Heart right ventricle (tissue), 16 donors: ENCODE data around the gene DENND5A. TPM values are rescaled to one million over a fixed set of nuclear protein-coding genes. Genes with fewer than 3 reads are reported as not detected.

Source experiments
- ATAC-seq, 8 donors: fragments of 200-7000 bp; cut with Tn5 transposase; one replicate each; pipeline ENCODE4 v1.9.1; 2020; ENCODE audit warnings: mild to moderate bottlenecking in 8 of 8, moderate library complexity in 8 of 8, moderate number of reproducible peaks in 1 of 8
- DNase-seq, 2 donors: peaks; one replicate each; pipeline ENCODE4 v3.0.0-alpha.2; 2020
- H3K27ac ChIP-seq, 10 donors: fragments of 200-600 bp; sonication (generic) in 2 of 10; one replicate each; pipeline versions ENCODE4 v1.5.0 to v1.8.0; 2020 to 2022; ENCODE audit warnings: mild to moderate bottlenecking in 3 of 10
- H3K27me3 ChIP-seq, 7 donors: fragments of 200-600 bp; one replicate each; pipeline ENCODE4 v1.8.0; 2021 to 2022; ENCODE audit warnings: mild to moderate bottlenecking in 2 of 7
- H3K36me3 ChIP-seq, 9 donors: fragments of 200-600 bp; sonication (generic) in 1 of 9; one replicate each; pipeline versions ENCODE4 v1.5.0 to v1.8.0; 2020 to 2022; ENCODE audit warnings: mild to moderate bottlenecking in 2 of 9
- H3K4me1 ChIP-seq, 9 donors: fragments of 200-600 bp; sonication (generic) in 1 of 9; one replicate each; pipeline versions ENCODE4 v1.5.0 to v1.8.0; 2020 to 2022; ENCODE audit warnings: mild to moderate bottlenecking in 4 of 9
- H3K4me3 ChIP-seq, 10 donors: fragments of 200-600 bp; sonication (generic) in 2 of 10; one replicate each; pipeline versions ENCODE4 v1.5.0 to v1.8.0; 2020 to 2022; ENCODE audit warnings: mild to moderate bottlenecking in 7 of 10, moderate library complexity in 2 of 10
- H3K9me3 ChIP-seq, 11 donors: fragments of 200-600 bp in 10 of 11; sonication (generic) in 2 of 11; one replicate each; pipeline versions ENCODE4 v1.5.0 to v1.8.0; 2013 to 2022; ENCODE audit warnings: mild to moderate bottlenecking in 2 of 11, control low read depth in 1 of 11, moderate library complexity in 1 of 11
- WGBS, 2 donors: extraction: QIAGEN DNeasy Blood & Tissue Kit; methylation state at CpG; one replicate each; pipeline ENCODE4 v1.1.7; 2013; ENCODE audit warnings: inconsistent platforms in 1 of 2; 5-methylcytosine and 5-hydroxymethylcytosine counted together
- intact Hi-C, 10 donors: fragments of 100-400 bp; cut with DNase I; formaldehyde crosslinking; loops; one replicate each; pipeline versions ENCODE4 v1.11.1 to v1.14.2; 2022
- polyA plus RNA-seq, 2 donors: library from polyadenylated mRNA; stranded (reverse); fragments of 200-250 nt; gene quantifications; one replicate each; pipeline ENCODE4 v1.2.3, GENCODE V29; 2013
- total RNA-seq, 10 donors: library from RNA; stranded (reverse); fragmentation: NEBNext Ultra II Directional in 3 of 10; extraction: Animal tissue kit (Norgen Biotek cat#: 25700) in 3 of 10; gene quantifications; one replicate each; pipeline versions ENCODE4 v1.2.1 to v1.2.4, GENCODE V29; 2021 to 2023
- TF ChIP-seq, protein P1 (sequence below), 9 donors: fragments of 200-600 bp; sonication (generic) in 2 of 9; IDR thresholded peaks; one replicate each; pipeline versions ENCODE4 v1.5.0 to v1.8.0; 2021 to 2022; ENCODE audit warnings: antibody characterized with exemption in 9 of 9, mild to moderate bottlenecking in 5 of 9, moderate library complexity in 1 of 9
- donor health status: Arrhythmogenic right ventricular cardiomyopathy.
- donor health status: ischemic (EF 13 %, LVEDD 7.1; RV severe dilation, severe dysfunction).
- donor health status: healthy with polysubstance abuse.
- donor health status: DM: no; HTN: yes; CAD: no.
- donor health status: DM: no; HTN: no; CAD: no.
- donor health status: ischemic (EF 25% LVEDD 6.9; RV normal size, moderate dysfunction).
- donor health status: ischemic (EF 25% LVEDD 5.7; RV mildly dilated, moderate dysfunction).
- donor health status: healthy.
- donor health status: DM: yes; HTN: yes; CAD: no.
- donor health status: Ischemic cardiomyopathy.
- donor health status: ischemic (EF 35%, LVEDD 5.7; RV mildly dilated, moderate dysfunction).
- donor health status: nonischemic (EF 11% LVEDD 7.7; RV severe dilation, severe dysfunction).
- donor health status: DM: yes; HTN: yes; CAD: no.
- donor health status: PGD.
- donor health status: ischemic (EF 29% LVEDD 5.4; RV normal size, mild dysfunction).
- donor health status: nonischemic (EF 23%, LVEDD 6.1; RV moderate dilation, normal function).

The DENND5A gene
- total and polyA plus RNA-seq, 12 donors: 48.9 to 178 (median 114) TPM

DNA sequence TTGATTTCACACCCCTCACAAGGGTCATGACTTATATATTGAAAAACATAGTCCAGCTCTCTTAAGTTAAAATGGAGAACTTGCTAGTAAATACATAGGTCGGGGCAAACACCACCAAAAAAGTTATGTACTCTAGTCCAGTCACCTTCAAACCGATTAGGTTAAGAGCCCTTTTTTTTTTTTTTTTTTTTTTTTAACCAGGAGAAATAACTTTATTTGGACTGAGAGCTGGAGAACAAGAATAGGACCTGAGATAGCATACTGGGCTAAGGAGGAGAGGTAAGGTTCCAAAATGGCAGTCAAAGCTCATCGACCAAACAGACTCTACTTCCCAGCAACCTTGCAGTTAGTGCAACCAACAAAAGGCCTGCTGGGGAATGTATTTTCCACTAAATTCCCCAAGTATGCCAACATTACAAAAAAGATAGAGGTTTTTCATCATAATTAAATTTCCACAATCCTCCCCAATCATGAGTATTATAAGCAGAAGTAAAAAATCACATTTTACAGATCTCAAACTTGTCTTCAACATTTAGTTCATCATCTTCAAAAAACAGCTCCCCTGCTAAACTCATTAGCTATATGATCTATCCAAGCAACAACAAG, 45.4 kb upstream of the DENND5A start:
- no peak overlapping the region for H3K27ac ChIP-seq
- ATAC-seq: no peak
- H3K27me3 ChIP-seq: no peaks in the 10 kb centered on the region
- no peak for DNase-seq
- no peaks in the 10 kb centered on the region for H3K9me3 ChIP-seq
- intact Hi-C loops: loop anchor here in 7 of 10 donors (5.0 to 10.0 kb wide), 7 partner anchors 43 to 152 kb away; partner anchors contain the start of genes IPO7 (in 2 of the 7), DENND5A (in 1 of the 7) and ZNF143 (in 1 of the 7)
- no peaks in the 10 kb centered on the region for H3K36me3 ChIP-seq
- TF ChIP-seq, protein P1, sequence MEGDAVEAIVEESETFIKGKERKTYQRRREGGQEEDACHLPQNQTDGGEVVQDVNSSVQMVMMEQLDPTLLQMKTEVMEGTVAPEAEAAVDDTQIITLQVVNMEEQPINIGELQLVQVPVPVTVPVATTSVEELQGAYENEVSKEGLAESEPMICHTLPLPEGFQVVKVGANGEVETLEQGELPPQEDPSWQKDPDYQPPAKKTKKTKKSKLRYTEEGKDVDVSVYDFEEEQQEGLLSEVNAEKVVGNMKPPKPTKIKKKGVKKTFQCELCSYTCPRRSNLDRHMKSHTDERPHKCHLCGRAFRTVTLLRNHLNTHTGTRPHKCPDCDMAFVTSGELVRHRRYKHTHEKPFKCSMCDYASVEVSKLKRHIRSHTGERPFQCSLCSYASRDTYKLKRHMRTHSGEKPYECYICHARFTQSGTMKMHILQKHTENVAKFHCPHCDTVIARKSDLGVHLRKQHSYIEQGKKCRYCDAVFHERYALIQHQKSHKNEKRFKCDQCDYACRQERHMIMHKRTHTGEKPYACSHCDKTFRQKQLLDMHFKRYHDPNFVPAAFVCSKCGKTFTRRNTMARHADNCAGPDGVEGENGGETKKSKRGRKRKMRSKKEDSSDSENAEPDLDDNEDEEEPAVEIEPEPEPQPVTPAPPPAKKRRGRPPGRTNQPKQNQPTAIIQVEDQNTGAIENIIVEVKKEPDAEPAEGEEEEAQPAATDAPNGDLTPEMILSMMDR (IDR thresholded peaks at IDR 0.05): no peak
- H3K4me1 ChIP-seq: peaks cover 0 to 29% (median 15%) of the 10 kb centered on the region in 9 donors
- H3K4me3 ChIP-seq: no peak overlapping the region
- 77 to 83% methylated on average over 3 of the region's 3 CpGs for WGBS, 2 donors

DNA sequence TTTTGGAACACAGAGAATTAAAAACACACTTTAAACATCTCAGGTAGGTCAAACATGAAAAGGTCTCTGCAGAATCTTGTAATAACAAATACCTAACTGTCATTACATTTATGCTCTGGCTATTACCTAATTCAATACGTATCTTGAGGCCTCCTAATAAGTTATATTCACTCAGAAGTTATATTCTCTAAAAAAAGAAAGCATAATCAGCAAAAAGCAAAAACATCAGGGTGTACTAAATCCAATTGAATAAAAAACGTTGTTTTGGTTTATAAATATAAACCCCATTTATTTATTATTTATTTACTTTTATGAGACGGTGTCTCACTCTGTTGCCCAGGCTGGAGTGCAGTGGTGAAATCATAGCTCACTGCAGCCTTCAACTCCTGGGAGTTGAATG, 39.0 kb upstream of the DENND5A start:
- intact Hi-C loops: no loop called here
- 77 to 84% methylated on average over 3 of the region's 3 CpGs for WGBS, 2 donors

DNA sequence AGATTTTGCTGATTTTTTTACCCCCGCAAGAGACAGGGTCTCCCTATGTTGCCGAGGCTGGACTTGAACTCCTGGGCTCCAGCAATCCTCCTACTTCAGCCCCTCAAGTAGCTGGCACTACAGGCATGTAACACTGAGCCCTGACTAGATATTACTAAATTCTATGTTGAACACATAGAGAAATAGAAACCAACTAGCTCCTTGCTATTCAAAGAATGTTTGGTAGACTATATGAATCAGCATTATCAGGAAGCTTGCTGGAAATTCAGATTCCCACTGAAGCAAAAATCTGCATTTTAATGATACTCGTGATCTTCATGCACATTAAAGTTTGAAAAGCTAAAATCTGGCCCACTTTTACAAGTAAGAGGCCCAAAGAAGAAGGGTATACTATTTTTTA, 37.3 kb upstream of the DENND5A start:
- TF ChIP-seq, protein P1 (IDR thresholded peaks at IDR 0.05): no peak
- no peak overlapping the region for H3K27ac ChIP-seq
- peaks cover 0 to 25% (median 0%) of the 10 kb centered on the region in 9 donors for H3K36me3 ChIP-seq
- ATAC-seq (no peak), DNase-seq (no peak)
- no peaks in the 10 kb centered on the region for H3K9me3 ChIP-seq
- no peaks in the 10 kb centered on the region for H3K27me3 ChIP-seq
- peaks cover 0 to 5% (median 0%) of the 10 kb centered on the region in 9 donors for H3K4me1 ChIP-seq
- 92 to 96% methylated on average over 3 of the region's 3 CpGs for WGBS, 2 donors
- intact Hi-C loops: no loop called here
- H3K4me3 ChIP-seq: no peak overlapping the region

More for the DNA sequence above, 39.0 kb upstream of the DENND5A start:
- Histone ChIP-seq H3K27me3 (no peaks in the 10 kb centered on the region), H3K27ac (no peak overlapping the region), H3K4me3 (no peak overlapping the region), H3K9me3 (no peaks in the 10 kb centered on the region), H3K36me3 (peaks cover 0 to 8% (median 0%) of the 10 kb centered on the region in 9 donors), H3K4me1 (peaks cover 0 to 5% (median 0%) of the 10 kb centered on the region in 9 donors)
- TF ChIP-seq, protein P1 (IDR thresholded peaks at IDR 0.05): no peak
- ATAC-seq (no peak), DNase-seq (no peak)

DNA sequence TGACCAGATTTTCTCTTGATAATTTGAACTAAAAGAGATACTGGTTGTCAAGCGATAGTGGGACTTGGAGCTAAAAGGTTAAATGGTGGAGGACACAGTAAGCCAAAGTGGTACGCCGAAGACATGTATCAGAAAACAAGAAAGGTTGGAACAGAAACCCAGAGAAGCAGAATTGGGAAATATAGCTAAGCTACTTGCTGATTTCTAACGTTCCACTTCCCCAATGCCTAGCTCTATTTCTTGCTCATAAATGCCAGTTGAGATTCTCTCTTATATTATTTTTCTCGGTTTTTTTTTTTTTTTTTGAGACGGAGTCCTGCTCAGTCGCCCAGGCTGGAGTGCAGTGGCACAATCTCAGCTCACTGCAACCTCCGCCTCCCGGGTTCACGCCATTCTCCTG, 36.6 kb upstream of the DENND5A start:
- 86 to 87% methylated on average over 10 of the region's 10 CpGs for WGBS, 2 donors
- DNase-seq: no peak
- Histone ChIP-seq H3K9me3 (no peaks in the 10 kb centered on the region), H3K36me3 (peaks cover 0 to 32% (median 3%) of the 10 kb centered on the region in 9 donors), H3K4me1 (peaks cover 0 to 5% (median 0%) of the 10 kb centered on the region in 9 donors), H3K27ac (no peak overlapping the region), H3K4me3 (no peak overlapping the region), H3K27me3 (no peaks in the 10 kb centered on the region)
- TF ChIP-seq, protein P1 (IDR thresholded peaks at IDR 0.05): no peak
- no peak for ATAC-seq
- intact Hi-C loops: no loop called here
